ENCODE results near the gene TPPP3.

The TPPP3 gene

GRCh38 chr16:67411339-67411738, 18.0 kb upstream of the TPPP3 start:
- no peak for TF ChIP-seq PKNOX1 (IDR thresholded peaks at IDR 0.05)
- no peak for TF ChIP-seq L3MBTL2 (conservative IDR thresholded peaks at IDR 0.05)
- TF ChIP-seq SP1 (IDR thresholded peaks at IDR 0.05), result no peak
- no peak for TF ChIP-seq ARNT (IDR thresholded peaks at IDR 0.05)
- no peak for TF ChIP-seq ELF4 (IDR thresholded peaks at IDR 0.05)
- TF ChIP-seq TARDBP (IDR thresholded peaks at IDR 0.05), result no peak
- no peak for TF ChIP-seq FOXM1 (IDR thresholded peaks at IDR 0.05; ENCODE audit: borderline replicate concordance)
- no peak for TF ChIP-seq FOXK2 (IDR thresholded peaks at IDR 0.05)
- ChIA-PET POLR2A (no interaction called here), CTCF (no interaction called here)
- no peak for DNase-seq (ENCODE audit: extremely low spot score)

- no peak for DNase-seq (ENCODE audit: extremely low spot score)
- ChIA-PET CTCF (no interaction called here), POLR2A (no interaction called here)
- TF ChIP-seq SP1 (IDR thresholded peaks at IDR 0.05), result no peak
- no peak for TF ChIP-seq ZNF384 (IDR thresholded peaks at IDR 0.05)
- TF ChIP-seq LEF1 (IDR thresholded peaks at IDR 0.05; ENCODE audit: borderline replicate concordance), result no peak
- no peak for TF ChIP-seq FOXA1 (IDR thresholded peaks at IDR 0.05)
- TF ChIP-seq NFRKB (IDR thresholded peaks at IDR 0.05), result no peak
- no peak for TF ChIP-seq L3MBTL2 (conservative IDR thresholded peaks at IDR 0.05)
- TF ChIP-seq PKNOX1 (IDR thresholded peaks at IDR 0.05), result no peak
- no peak for TF ChIP-seq CTBP1 (IDR thresholded peaks at IDR 0.05; ENCODE audit: borderline replicate concordance)
- TF ChIP-seq ARNT (IDR thresholded peaks at IDR 0.05), result no peak
- TF ChIP-seq HDGF (IDR thresholded peaks at IDR 0.05; ENCODE audit: borderline replicate concordance), result no peak
- TF ChIP-seq BHLHE40 (IDR thresholded peaks at IDR 0.05; ENCODE audit: borderline replicate concordance), result no peak
- no peak for TF ChIP-seq FOXM1 (IDR thresholded peaks at IDR 0.05; ENCODE audit: borderline replicate concordance)
- TF ChIP-seq TARDBP (IDR thresholded peaks at IDR 0.05), result no peak
- TF ChIP-seq ELF4 (IDR thresholded peaks at IDR 0.05), result no peak
- no peak for TF ChIP-seq FOXK2 (IDR thresholded peaks at IDR 0.05)
- TF ChIP-seq SUZ12 (IDR thresholded peaks at IDR 0.05), result no peak
Measured at GRCh38 chr16:67409631-67410030, 16.3 kb upstream of the TPPP3 start.

- TF ChIP-seq ELF4 (IDR thresholded peaks at IDR 0.05) (no peak), ARNT (IDR thresholded peaks at IDR 0.05) (no peak), HDGF (IDR thresholded peaks at IDR 0.05; ENCODE audit: borderline replicate concordance) (no peak), LEF1 (IDR thresholded peaks at IDR 0.05; ENCODE audit: borderline replicate concordance) (no peak), FOXK2 (IDR thresholded peaks at IDR 0.05) (no peak), FOXM1 (IDR thresholded peaks at IDR 0.05; ENCODE audit: borderline replicate concordance) (no peak), BHLHE40 (IDR thresholded peaks at IDR 0.05; ENCODE audit: borderline replicate concordance) (no peak), ZNF384 (IDR thresholded peaks at IDR 0.05) (no peak), CTBP1 (IDR thresholded peaks at IDR 0.05; ENCODE audit: borderline replicate concordance) (no peak), FOXA1 (IDR thresholded peaks at IDR 0.05) (no peak), SUZ12 (IDR thresholded peaks at IDR 0.05) (no peak)
- POLR2A ChIA-PET, result no interaction called here
- CTCF ChIA-PET, result interaction anchor here (0.6 to 1.1 kb wide), 2 partner anchors 12 to 27 kb away, joined by 4 read pairs; no protein-coding TSS in a partner anchor
- no peak for DNase-seq (ENCODE audit: extremely low spot score)
Measured at GRCh38 chr16:67407788-67408452, 14.6 kb upstream of the TPPP3 start.

DNA sequence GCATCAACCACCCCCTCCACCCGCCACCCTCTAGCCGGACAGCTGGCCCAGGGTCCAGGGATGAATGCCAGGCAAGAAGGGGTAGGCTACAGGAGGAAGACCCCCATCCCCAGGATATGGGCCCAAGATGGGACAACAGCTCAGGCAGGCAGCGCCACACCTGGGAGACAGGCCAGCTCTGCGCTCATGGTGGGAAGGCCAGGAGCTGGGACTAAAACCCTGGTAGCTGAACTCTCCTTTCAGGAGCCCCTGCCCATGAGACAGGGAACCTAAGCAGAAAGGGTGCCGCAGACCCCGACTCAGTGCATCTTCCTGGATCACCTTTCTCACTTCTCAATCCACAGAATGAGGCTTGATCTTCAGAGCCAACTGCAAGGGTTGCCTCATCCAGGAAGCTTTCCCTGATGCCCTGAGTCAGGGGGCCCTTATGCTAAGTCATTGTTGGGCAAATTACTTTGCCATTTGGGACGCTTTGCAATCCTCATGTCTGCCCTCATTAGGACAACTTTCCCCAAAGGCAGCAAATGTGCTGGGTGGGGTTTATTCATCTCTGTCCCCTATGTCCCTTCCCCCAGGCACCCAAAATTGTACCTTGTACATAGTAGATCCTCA, 14.0 kb upstream of the TPPP3 start:
- DNase-seq (ENCODE audit: extremely low spot score), result no peak
- CTCF ChIA-PET, result interaction anchor here (1.1 kb wide), 1 partner anchor 11 kb away, joined by 4 read pairs; no protein-coding TSS in a partner anchor
- no peak for TF ChIP-seq NFRKB (IDR thresholded peaks at IDR 0.05)
- no peak for TF ChIP-seq ZNF384 (IDR thresholded peaks at IDR 0.05)
- TF ChIP-seq SP1 (IDR thresholded peaks at IDR 0.05), result no peak
- TF ChIP-seq TARDBP (IDR thresholded peaks at IDR 0.05), result no peak
- TF ChIP-seq LEF1 (IDR thresholded peaks at IDR 0.05; ENCODE audit: borderline replicate concordance), result no peak
- TF ChIP-seq ELF4 (IDR thresholded peaks at IDR 0.05), result no peak
- POLR2A ChIA-PET, result no interaction called here

DNA sequence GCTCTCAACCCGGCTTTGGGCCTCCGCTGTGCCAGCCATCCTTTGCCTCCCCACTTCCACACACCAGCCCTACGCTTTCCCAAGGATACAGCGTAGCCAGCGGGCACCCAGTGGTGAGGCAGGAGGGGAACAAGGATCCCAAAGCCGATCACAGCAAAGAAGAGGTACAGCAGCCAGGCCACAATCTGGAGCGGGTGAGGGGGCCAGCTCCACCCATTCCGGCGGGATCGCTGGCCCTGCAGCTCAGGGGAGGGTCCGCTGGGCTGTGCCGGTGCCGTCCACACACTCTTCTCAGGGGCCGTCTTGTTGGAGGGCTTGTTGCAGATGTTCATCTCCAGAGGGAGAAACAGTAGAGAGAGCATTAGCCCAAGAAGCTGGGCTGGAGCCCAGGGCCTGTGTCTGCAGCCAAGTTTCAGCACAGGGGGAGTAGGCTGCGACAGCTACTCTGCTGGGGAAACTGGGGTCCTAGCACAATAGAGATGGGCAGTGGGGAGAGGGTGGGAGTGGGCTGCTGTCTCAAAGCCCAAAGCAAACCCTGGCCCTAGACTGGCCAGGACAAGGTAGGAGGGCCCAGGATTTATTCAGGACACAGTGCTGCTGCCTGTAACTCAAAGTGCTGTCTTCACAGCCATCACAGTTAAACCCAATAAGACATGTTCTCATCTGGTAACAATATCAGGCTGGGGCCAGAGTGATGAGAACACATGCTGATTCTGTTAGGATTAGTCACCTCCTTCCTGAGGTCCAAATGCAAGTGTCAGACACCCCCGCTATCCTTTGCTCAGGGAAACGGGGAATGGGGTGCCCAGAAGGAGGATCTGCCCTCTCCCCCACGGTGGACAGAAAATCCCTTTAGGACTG, 13.0 kb upstream of the TPPP3 start:
- no peak for TF ChIP-seq PKNOX1 (IDR thresholded peaks at IDR 0.05)
- TF ChIP-seq CTBP1 (IDR thresholded peaks at IDR 0.05; ENCODE audit: borderline replicate concordance), result no peak
- TF ChIP-seq ARNT (IDR thresholded peaks at IDR 0.05), result no peak
- TF ChIP-seq BHLHE40 (IDR thresholded peaks at IDR 0.05; ENCODE audit: borderline replicate concordance), result no peak
- TF ChIP-seq HDGF (IDR thresholded peaks at IDR 0.05; ENCODE audit: borderline replicate concordance), result no peak
- TF ChIP-seq L3MBTL2 (conservative IDR thresholded peaks at IDR 0.05), result no peak
- ChIA-PET CTCF (no interaction called here), POLR2A (no interaction called here)
- no peak for DNase-seq (ENCODE audit: extremely low spot score)

DNA sequence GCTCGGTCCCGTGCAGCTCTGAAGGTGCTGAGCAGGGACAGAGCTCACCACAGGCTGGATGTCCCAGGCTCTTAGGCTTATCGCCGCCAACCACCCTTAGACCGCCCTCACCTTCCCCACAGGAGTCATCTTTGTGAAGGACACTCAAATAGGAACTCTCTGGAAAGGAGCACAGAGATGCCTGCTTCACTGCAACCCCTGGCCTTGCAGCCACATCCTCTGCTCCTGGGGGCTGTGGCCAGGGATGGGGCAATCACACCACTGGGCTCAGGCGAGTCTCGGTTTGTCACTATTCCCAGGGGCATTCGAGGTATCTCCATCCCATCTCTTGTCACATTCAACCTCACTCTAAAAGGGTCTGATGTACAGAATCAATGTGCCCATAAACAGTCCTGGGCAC, 12.0 kb upstream of the TPPP3 start:
- no peak for TF ChIP-seq PKNOX1 (IDR thresholded peaks at IDR 0.05)
- TF ChIP-seq LEF1 (IDR thresholded peaks at IDR 0.05; ENCODE audit: borderline replicate concordance), result no peak
- no peak for TF ChIP-seq SUZ12 (IDR thresholded peaks at IDR 0.05)
- TF ChIP-seq HDGF (IDR thresholded peaks at IDR 0.05; ENCODE audit: borderline replicate concordance), result no peak
- TF ChIP-seq FOXK2 (IDR thresholded peaks at IDR 0.05), result no peak
- TF ChIP-seq CTBP1 (IDR thresholded peaks at IDR 0.05; ENCODE audit: borderline replicate concordance), result no peak
- no peak for TF ChIP-seq ARNT (IDR thresholded peaks at IDR 0.05)
- TF ChIP-seq FOXM1 (IDR thresholded peaks at IDR 0.05; ENCODE audit: borderline replicate concordance), result no peak
- no peak for TF ChIP-seq NFRKB (IDR thresholded peaks at IDR 0.05)
- TF ChIP-seq BHLHE40 (IDR thresholded peaks at IDR 0.05; ENCODE audit: borderline replicate concordance), result no peak
- no peak for TF ChIP-seq ELF4 (IDR thresholded peaks at IDR 0.05)
- no peak for TF ChIP-seq ZNF384 (IDR thresholded peaks at IDR 0.05)
- TF ChIP-seq TARDBP (IDR thresholded peaks at IDR 0.05), result no peak
- TF ChIP-seq L3MBTL2 (conservative IDR thresholded peaks at IDR 0.05), result no peak
- TF ChIP-seq SP1 (IDR thresholded peaks at IDR 0.05), result no peak
- TF ChIP-seq FOXA1 (IDR thresholded peaks at IDR 0.05), result no peak
- POLR2A ChIA-PET, result no interaction called here
- CTCF ChIA-PET, result interaction anchor here (0.9 kb wide), 1 partner anchor 11 kb away, joined by 4 read pairs; the partner anchor contains the start of gene ZDHHC1
- no peak for DNase-seq (ENCODE audit: extremely low spot score)

Data from HEK293T (cell line).